Fibroblast of skin of right quadriceps (primary cell): ENCODE measurements around the gene WNK3.
"Not testable (repeated sequence)": the region's sequence is repeated elsewhere in the genome, so short reads cannot be mapped to it uniquely, and the experiment has no call there.

Source experiments
- DNase-seq: peaks from one replicate; pipeline ENCODE4 v3.0.0-alpha.2; 2013

Gene WNK3

DNA sequence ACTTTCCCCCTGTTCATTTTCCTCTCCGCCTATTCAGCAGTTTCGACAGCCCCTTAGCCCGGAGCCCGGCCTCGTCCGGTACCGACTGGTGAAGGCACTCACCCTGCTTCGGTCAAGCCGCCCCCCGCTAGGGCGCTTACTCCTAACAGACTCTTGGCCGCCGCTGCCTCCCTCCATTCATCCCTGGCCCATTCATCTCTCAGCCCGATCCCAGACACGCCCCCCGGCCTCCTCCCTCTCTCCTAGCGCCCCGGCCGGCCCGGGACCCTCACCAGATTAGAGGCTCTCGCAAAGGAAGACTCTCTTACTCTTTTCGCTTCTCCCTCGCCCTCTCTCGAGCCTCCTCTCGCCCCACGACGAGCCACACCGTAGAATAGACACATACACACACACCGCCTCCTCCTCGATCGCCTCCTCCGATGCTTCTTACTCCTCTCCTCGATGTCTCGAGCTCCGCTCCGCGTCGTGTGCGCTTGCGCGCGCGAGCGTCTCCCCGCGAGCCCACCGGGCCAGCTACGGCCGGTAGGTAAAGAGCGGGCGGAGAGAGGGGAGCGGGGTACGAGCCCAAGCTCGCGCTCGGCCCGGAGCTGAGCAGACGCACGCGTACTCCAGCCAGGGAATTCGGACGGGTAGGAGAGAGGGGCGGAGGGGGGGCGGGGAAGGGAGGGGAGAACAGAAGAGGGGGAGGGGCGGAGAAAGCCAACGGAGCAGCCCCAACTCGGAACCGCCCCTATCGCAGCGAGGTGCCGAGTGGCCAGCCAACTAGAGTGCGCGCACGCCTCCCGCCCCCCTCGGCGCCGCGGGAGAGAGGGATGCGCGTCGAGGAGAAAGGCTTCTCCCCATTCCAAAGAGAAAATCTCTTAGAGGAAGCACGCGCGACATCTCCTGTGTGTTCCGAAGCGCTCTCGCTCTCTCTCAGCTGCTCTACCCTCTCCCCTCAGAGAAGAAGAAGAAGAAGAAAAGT, at the start of gene WNK3:
Gene WNK3, minus strand, starts transcription at position 633 of the 964 bp plus-strand sequence.
- peak; percentile 87 for DNase-seq

DNA sequence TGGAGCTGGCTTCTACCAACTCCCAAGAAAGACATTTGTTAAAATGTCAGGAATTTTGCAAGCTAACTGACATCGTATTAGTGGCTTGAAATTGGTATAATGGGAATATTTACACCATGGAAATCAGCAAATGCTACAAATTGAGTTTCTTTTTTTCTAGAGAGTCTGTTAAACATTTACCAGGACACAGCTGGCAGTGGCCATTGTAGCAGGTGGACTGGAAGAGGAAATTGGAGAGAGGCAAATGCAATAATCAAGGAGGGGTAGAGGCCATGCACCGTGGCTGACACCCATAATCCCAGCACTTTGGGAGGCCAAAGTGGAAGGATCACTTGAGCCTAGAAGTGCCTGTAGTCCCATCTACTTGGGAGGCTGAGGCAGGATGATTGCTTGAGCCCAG, 49.4 kb upstream of the WNK3 start:
- no peak for DNase-seq

DNA sequence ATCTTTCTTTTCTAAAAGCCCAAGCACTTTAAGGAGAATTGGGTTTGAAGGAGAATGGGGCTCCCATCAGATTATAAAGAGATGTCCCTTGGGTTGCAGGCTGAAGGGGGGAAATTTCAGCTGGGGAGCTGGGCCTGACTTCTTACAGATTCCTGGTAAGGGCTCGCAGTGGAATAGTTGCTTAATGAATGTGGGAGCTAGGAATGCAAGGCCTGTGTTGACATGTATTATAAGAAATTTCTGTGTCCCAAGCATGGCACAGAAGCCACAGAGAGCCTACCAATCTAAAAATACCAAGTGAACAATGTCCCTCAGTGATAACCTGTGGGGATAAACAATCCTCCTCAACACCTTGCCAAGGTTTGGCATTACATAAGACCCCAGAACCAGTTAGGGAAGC, 39.3 kb upstream of the WNK3 start:
- no peak for DNase-seq

DNA sequence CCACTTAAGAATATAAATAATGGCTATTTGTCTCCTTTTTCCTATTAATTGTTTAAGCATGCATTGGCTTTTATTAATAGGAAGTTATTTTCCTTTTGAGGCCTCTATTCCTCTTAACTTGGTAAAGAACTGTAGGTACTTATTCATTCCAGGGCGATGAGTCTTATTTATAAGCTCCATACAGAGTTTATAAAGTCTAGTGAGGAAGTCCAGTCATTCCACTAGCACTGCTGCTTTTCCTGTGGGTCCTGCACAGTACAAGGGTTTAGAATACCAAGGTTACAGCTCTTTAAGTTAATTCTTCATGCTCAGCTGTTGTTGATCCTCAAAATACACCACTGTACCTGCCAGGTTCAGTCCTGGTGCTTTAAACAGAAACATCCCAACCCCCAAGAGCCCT, 28.5 kb upstream of the WNK3 start:
- no peak for DNase-seq

DNA sequence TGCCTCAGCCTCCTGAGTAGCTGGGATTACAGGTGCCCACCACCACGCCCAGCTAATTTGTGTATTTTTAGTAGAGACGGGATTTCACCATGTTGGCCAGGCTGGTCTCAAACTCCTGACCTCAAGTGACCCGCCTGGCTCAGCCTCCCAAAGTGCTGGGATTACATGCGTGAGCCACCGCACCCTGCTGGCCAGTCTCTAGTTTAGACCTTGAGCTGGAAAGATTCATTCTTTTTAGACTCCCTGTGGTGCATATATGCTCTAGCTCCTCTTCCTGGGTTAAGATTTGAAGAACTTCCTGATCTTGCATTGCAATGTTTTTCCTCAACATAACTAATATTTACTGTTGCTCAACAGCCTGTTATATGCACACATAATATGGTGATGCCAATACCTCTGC, 26.8 kb upstream of the WNK3 start:
- not testable (repeated sequence) for DNase-seq

DNA sequence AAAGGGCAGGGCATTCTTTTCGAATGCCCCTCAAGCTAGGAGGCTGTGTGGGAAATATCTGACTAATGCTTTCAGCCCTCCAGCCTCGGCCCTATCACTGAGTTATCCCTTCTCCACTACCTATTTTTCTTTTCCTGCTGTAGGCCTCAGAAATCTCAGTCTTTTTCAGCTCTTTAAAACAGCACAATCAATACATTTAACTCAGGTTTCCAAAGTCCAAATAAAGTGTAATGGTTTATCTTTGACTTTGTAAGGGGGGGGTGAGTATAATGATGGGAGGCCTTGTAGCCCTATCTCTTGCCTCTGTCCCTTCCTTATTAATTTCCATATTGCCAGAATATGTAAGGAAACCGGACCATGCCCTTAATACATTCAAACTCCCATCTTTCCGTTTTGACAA, 1.6 kb upstream of the WNK3 start:
- DNase-seq: no peak

DNA sequence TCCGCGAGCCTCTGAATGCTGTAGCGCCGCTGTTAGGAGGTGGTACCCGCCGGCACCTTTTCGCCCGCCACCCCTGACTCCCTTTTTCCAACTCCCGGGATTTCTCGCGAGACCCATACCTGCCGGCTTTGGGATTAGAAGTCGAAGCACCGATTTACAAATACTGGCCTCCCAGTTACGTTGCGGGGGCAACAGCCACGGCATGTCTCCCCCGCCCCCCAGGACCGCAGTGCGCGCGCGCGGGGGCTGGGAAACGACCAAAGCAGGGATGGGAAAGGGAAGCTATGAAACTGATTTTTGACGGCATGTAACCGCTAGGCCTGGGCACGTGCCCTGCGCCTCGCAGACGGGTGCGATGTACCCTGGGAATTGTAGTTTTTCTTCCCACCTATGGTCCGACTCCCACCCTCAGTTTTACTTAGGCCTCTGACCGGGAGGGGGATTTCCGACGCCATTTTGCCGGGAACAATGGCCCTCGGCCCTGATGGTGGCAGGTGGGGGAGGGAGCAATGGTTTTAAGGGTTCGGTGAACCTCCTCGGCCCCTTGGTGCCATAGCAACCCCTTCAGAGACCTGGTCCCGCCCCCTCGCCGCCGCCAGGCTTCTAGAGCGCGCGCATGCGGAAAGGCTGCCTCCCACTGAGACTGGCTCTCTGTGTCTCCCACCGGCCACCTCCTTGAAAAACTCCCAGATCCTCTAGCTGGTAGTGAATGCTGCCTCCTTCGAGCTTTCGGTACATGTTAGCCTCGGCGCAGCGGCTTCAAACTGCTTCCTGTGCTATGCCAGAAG, 772 bp upstream of the WNK3 start:
- peak; percentile 79 for DNase-seq

DNA sequence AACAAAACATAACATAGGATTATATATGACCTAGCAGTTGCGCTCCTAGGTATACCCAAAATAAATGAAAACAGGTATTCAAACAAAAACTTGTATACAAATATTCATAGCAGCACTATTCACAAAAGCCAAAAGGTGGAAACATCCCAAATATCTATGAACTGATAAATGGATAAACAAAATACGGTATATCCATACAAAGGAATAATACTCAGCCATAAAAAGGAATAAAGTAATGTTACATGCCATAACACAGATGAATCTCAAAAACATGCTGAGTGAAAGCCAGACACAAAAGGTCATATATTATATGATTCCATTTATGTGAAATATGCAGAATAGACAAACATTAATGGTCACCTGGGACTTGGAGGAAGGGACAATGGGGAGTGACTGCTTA, 5.2 kb downstream of the WNK3 start:
- no peak for DNase-seq

DNA sequence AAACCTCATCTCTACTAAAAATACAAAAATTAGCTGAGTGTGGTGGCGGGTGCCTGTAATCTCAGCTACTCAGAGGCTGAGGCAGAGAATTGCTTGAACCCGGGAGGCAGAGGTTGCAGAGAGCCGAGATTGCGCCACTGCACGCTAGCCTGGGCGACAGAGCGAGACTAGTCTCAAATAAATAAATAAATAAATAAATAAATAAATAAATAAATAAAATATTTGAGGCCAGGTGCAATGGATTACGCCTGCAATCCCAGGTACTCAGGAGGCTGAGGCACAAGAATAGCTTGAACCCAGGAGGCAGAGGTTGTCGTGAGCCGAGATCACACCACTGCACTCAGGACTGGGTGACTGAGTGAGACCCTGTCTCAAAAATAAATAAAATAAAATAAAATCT, 20.5 kb downstream of the WNK3 start:
- not testable (repeated sequence) for DNase-seq

DNA sequence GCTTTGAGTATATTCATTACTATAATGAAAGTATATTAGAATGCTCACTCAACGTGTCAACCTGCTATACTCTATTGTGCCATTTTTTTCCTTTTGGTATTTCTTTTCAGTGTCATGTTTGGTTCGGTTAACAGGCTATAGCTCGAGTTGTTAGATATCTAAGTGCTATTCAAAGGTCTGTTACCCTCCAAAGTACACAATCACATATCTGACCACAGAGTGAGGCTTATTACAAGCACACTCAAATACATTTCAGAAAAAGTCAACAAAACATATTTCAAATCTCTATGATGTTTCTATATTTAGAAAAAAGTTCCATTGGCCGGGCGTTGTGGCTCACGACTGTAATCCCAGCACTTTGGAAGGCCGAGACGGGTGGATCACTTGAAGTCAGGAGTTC, 32.8 kb downstream of the WNK3 start:
- no peak for DNase-seq

DNA sequence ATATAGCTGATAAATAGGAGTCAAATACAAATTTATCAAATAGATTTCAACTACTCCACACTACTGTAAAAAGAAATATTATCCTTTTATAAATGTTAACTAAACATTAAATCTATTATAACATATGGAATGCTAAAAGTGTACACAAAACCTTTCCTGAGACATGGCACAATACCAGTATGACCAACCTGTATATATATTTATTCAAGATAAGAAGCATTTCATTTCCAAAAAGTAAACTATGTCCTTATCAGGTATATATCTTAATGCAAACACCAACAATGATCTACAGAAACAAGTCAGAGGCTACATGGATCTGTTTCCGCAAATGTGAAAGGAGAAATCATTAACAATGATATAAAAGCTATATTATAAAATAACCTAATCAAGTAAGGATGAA, 37.8 kb downstream of the WNK3 start:
- no peak for DNase-seq

DNA sequence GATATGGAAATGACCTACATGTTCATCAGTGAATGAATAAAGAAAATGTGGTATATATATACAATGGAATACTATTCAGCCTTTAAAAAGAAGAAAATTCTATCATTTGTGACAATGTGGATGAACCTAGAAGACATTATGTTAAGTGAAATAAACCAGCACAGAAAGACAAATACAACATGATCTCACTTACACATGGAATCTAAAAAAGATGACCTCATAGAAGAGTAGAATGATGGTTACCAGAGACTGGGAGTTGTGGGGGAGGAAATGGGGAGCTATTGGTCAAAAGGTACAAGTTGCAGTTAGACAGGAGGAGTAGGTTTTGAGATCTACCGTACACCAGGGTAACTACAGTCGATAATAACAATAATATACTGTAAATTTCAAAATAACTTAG, 51.5 kb downstream of the WNK3 start:
- no peak for DNase-seq

DNA sequence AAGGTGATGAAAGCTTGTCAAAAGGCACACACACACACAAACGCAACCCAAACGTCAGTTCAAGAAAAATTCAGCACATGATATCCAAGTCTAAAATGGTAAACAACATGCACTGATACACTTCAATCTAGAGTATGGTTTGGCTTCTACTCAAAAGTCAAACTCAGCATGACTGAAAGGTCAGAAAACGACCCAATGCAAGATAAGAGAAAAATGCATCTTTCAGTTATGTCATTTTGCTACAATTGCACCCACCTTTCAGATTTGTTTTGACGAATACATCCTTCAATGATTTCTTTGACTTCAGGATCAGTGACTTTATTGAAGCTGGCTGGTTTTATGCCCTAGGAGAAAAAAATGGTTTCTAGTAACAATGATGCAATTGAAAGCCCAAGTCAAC, 56.3 kb downstream of the WNK3 start:
- DNase-seq: no peak

DNA sequence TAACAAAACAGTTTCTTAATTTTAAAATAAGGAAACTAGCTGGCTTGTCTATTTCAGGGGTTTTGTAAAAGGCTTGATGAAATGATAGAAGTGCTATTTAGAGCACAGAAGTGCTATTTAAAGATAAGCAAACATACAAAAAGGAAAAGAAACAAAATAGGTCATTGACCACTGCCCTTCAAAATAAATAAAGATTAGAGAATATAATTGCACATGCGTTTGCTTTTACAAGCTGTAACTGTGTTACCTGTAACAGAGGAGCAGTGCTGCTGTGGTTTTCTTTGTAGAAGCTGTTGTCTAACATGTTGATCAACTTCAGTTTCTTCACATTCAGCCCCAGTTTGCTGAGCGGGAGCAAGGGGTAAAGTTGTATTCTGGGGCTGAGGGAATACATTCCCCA, 63.5 kb downstream of the WNK3 start:
- DNase-seq: no peak

DNA sequence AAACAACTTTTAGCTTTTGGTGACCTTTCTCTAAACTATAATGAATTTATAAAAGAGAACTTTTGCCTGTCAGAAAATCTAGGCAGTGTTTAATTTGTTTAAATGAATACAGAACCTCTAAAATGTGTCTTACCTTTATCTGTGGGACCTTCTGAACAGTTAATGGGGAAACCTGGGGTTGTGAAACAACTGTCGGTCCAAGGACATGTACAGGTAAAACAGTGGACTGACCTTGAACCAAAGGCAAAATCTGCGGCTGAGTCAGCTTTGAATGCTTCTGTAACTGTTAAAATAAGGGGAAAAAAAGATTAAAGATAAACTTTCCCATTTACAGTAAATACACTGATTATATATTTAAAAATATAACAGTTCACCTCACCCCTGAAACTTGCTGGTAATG, 65.1 kb downstream of the WNK3 start:
- DNase-seq: no peak

DNA sequence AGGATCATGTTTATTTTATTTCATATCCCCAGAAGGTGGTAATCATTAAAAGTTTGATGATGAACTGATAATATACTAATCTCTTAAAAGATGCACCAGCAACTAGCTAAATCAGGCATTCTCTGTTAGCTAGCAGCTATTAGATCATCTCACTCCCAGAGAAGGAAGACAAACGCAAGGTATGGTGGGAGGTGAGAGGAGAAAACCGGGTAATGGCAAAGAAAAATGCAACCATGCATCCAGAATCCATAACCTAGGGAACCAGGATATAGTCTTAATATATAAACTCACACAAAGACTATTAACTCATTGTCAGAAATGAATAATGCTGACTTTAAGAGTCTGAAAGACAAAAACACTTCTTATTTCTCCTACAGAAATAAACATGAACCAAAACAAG, 66.1 kb downstream of the WNK3 start:
- DNase-seq: no peak

DNA sequence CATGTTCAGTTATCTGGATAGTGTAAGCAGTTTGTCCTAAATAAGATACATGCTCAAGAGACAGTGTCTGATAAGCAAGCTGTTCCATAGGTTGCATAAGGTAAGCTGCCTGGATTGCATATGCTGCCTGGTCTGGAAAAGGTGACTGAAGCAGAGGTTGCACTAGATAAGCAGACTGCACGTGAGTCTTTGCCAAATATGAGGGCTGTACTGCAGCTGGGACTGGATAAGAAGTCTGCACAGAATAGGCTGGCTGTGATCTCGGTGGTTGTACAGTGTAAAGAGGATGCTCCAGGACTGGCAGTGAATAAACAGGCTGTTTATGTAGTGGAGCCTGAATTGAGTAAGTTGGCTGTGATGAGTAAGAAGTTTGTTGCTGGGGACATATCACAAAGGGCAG, 68.9 kb downstream of the WNK3 start:
- DNase-seq: no peak

DNA sequence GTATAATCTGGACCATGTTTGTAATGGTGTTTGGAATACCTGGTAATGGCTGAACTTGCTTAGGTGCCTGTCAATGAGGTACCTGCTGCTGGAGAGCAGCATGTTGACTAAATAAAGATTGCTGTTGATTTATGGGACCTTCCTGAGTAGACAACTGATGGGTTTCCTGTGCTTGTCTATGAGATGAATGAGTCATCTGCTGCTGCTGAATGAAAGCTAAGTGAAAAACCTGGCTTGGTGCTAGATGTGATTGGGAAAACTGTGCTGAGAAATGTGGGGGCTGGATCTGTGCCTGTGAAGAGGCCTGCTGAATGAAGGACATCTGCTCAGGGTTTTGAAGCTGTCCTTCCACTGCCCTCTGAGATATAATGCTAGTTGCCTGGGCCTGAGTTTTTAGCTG, 69.6 kb downstream of the WNK3 start:
- peak; percentile 0 for DNase-seq

DNA sequence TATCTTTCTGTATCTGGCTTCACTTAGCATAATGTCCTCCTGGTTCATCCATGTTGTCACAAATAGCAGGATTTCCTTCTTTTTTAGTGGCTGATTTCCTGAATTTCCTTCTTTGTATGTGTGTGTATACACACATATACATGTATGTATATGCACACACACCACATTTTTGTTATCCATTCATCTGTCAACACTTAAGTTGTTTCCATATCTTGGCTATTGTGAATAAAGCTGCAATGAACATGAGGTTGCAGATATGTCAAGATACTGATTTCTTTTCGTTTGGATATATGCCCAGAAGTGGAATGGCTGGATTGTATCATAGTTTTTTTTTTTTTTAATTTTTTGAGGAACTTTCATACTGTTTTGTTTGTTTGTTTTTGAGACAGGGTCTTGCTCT, 76.2 kb downstream of the WNK3 start:
- no peak for DNase-seq

DNA sequence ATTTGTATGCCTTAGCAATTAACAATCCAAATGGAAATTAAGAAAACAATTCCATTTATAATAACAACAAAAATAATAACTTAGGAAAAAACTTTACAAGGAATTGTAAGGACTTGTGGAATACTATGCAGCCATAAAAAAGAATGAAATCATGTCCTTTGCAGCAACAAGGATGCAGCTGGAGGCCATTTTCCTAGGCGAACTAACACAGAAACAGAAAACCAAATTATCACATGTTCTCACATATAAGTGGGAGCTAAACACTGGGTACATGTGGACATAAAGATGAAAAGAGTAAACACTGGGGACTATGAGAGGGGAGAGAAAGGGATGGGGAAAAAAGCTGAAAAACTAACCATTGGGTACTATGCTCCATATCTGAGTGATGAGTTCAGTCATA, 77.4 kb downstream of the WNK3 start:
- DNase-seq: no peak

DNA sequence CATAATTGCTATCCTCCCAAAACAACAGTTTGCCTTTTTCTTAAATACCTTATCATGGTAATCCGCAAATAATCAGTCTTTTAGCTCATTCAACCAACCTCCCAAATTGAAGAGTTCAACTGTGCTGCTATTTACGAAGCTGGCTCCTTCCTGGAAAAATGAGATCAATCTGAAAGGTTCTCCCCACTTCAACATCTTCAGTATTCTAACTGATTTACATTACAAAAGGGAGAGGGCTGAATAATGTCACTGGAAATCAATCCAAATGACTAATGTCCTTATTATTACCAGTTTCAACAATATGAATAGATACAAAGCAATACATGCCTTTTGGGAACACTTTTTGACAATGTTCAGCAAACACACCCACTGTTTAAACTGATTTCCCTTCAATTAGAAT, 86.2 kb downstream of the WNK3 start:
- no peak for DNase-seq

DNA sequence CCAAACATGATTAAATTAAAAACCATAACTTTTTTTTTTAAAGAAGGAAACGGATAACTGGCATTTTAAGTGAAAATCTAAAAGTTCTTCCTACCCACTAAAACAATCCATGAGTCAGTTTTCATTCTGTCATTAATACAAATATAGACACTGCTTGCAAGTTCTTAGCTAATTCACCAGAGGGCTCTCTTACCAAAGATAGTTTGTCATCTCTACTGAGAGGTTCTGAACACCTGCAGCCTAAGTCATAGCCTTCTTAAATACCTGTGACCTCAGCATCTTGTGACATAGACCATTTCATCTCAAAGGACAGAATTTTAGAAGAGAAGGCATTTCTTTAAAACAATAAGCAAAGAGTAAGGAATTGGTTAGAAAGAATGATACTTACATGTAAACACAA, 109.5 kb downstream of the WNK3 start:
- peak; percentile 8 for DNase-seq

DNA sequence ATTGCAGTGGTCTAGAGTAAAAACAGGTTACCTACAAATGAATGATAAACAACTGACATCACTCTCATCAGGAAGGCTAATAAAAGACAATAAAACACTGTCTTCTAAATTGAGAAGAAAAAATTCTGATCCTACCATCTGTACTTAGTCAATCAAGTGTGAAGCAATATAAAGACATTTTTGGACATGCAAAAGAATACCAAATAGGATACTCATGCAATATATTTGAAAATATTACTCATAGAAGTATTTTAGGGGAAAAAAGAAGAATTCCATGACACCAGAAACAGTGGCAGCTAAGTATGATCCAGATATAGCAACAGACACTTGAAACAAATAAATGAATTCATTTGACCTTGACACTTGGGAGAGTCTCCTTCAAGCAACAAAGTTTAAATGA, 111.0 kb downstream of the WNK3 start:
- DNase-seq: peak; percentile 3

DNA sequence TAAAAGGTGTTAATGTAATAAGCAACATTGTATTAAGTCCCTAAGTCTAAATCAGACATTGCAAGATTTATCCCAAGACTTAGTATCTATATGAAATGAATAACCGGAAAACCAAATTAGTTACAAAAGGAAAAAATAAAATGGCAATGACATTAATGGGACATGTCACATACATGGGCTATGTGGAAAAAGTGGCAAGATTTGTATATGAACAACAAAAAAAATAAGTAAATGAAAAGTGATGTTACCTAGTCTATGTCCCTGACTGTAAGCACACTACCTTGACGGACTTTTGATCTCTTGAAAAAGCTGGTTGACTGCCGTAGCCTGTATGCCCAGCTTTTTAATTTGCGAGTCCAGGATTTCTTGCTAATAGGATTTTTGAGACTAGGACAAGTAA, 119.3 kb downstream of the WNK3 start:
- DNase-seq: no peak
